Measurements from ENCODE around the gene LEMD1.

- TF ChIP-seq CTCF (IDR thresholded peaks at IDR 0.05) (no peak), POLR2AphosphoS5 (IDR thresholded peaks at IDR 0.05; ENCODE audit: low read depth, low read length) (no peak)
These were observed 89.7 kb downstream of the LEMD1 start for GRCh38 chr1:205332015-205332791.
